Spleen (tissue), 11 donors: ENCODE results near the gene SLC1A5. TPM values are rescaled to one million over a fixed set of nuclear protein-coding genes. Genes with fewer than 3 reads are reported as not detected.
A peak's percentile ranks its signal among the peaks of the same experiment; 100 is the strongest.

ENCODE experiments used
- DNase-seq: peaks from one replicate; pipeline ENCODE4 v3.0.0-alpha.2; 2020
- H3K27ac ChIP-seq, 8 donors: fragments of 200-600 bp; sonication (generic) in 7 of 8; 1 replicate in 4 of 8; 2 replicates in 4 of 8; pipeline versions ENCODE4 v1.5.0 to v1.8.0; 2016 to 2021; ENCODE audit warnings: inconsistent platforms in 4 of 8, mild to moderate bottlenecking in 4 of 8, moderate library complexity in 1 of 8
- H3K27me3 ChIP-seq, 7 donors: fragments of 200-600 bp; sonication (generic) in 6 of 7; replicated peaks in 1 of 7; 1 replicate in 4 of 7; 2 replicates in 3 of 7; pipeline versions ENCODE4 v1.5.0 to v1.8.0; 2016 to 2021; ENCODE audit warnings: inconsistent platforms in 3 of 7, mild to moderate bottlenecking in 1 of 7
- H3K36me3 ChIP-seq, 6 donors: fragments of 200-600 bp; sonication (generic) in 5 of 6; 1 replicate in 4 of 6; 2 replicates in 2 of 6; pipeline versions ENCODE4 v1.5.0 to v1.8.0; 2016 to 2021; ENCODE audit warnings: inconsistent platforms in 2 of 6
- H3K4me1 ChIP-seq, 6 donors: fragments of 200-600 bp; sonication (generic) in 5 of 6; 1 replicate in 3 of 6; 2 replicates in 3 of 6; pipeline versions ENCODE4 v1.5.0 to v1.8.0; 2016 to 2021; ENCODE audit warnings: inconsistent platforms in 3 of 6
- H3K4me3 ChIP-seq, 8 donors: fragments of 200-600 bp; sonication (generic) in 7 of 8; 1 replicate in 4 of 8; 2 replicates in 4 of 8; pipeline versions ENCODE4 v1.5.0 to v1.8.0; 2016 to 2021; ENCODE audit warnings: inconsistent platforms in 4 of 8, mild to moderate bottlenecking in 4 of 8, moderate library complexity in 2 of 8
- H3K9me3 ChIP-seq, 8 donors: fragments of 200-600 bp; sonication (generic) in 7 of 8; 1 replicate in 4 of 8; 2 replicates in 4 of 8; pipeline versions ENCODE4 v1.5.0 to v1.8.0; 2016 to 2021; ENCODE audit warnings: inconsistent platforms in 4 of 8
- POLR2A ChIP-seq, 3 donors: fragments of 450-650 bp; IDR thresholded peaks; one replicate each; pipeline ENCODE4 v1.5.1; 2017; ENCODE audit warnings: antibody characterized with exemption in 3 of 3, mild to moderate bottlenecking in 1 of 3
- POLR2AphosphoS5 ChIP-seq, 3 donors: sonication (generic); formaldehyde crosslinking; IDR thresholded peaks; one replicate each; pipeline ENCODE4 v1.5.1; 2017; ENCODE audit warnings: antibody characterized with exemption in 3 of 3
- WGBS, 5 donors: extraction: QIAGEN DNeasy Blood & Tissue Kit in 3 of 5; methylation state at CpG; one replicate each; pipeline versions ENCODE4 v1.1.5 to v1.1.7; 2013 to 2018; 5-methylcytosine and 5-hydroxymethylcytosine counted together
- intact Hi-C: fragments of 100-400 bp; cut with DNase I; formaldehyde crosslinking; loops from one replicate; pipeline ENCODE4 v1.15.0; 2023; ENCODE audit warnings: low total_unique reads
- polyA plus RNA-seq, 3 donors: library from polyadenylated mRNA; stranded (reverse); fragments of 200-250 nt; gene quantifications; one replicate each; pipeline ENCODE4 v1.2.1, GENCODE V29; 2013
- total RNA-seq, 7 donors: library from RNA; depleted of rRNA in 3 of 7; stranded (reverse); fragments of >200 nt in 3 of 7; fragmentation: NEBNext Ultra II Directional in 4 of 7; extraction: Animal tissue kit (Norgen Biotek cat#: 25700) in 4 of 7; gene quantifications; one replicate each; pipeline versions ENCODE4 v1.1.0 to v1.2.1, GENCODE V29; 2016 to 2021
- TF ChIP-seq, protein P1 (sequence below), 11 experiments: fragments of 200-600 bp in 7 of 11; fragments of 450-650 bp in 4 of 11; sonication (generic) in 4 of 11; IDR thresholded peaks in 8 of 11; conservative IDR thresholded peaks in 3 of 11; 1 replicate in 7 of 11; 2 replicates in 4 of 11; pipeline versions ENCODE4 v1.4.0 to v1.8.0; 2016 to 2021; ENCODE audit warnings: antibody characterized with exemption in 11 of 11, inconsistent platforms in 4 of 11, mild to moderate bottlenecking in 1 of 11
- donor health status: healthy with polysubstance abuse.
- donor health status: DM: no; HTN: no; CAD: no; lungs with moderate emphysema.
- donor health status: DM: no; HTN: no; CAD: no.
- donor health status: Bipolar disorder and iron deficiency.
- donor health status: healthy.
- donor health status: DM: no; HTN: no; CAD: no.
- donor health status: DM: yes; HTN: yes; CAD: no.

Gene SLC1A5
- total and polyA plus RNA-seq, 10 donors = 13.2 to 62.8 (median 48.0) TPM

- no peaks in the 10 kb centered on the region for H3K9me3 ChIP-seq
- TF ChIP-seq, protein P1, sequence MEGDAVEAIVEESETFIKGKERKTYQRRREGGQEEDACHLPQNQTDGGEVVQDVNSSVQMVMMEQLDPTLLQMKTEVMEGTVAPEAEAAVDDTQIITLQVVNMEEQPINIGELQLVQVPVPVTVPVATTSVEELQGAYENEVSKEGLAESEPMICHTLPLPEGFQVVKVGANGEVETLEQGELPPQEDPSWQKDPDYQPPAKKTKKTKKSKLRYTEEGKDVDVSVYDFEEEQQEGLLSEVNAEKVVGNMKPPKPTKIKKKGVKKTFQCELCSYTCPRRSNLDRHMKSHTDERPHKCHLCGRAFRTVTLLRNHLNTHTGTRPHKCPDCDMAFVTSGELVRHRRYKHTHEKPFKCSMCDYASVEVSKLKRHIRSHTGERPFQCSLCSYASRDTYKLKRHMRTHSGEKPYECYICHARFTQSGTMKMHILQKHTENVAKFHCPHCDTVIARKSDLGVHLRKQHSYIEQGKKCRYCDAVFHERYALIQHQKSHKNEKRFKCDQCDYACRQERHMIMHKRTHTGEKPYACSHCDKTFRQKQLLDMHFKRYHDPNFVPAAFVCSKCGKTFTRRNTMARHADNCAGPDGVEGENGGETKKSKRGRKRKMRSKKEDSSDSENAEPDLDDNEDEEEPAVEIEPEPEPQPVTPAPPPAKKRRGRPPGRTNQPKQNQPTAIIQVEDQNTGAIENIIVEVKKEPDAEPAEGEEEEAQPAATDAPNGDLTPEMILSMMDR (IDR thresholded peaks at IDR 0.05 in 8 of 11, conservative IDR thresholded peaks at IDR 0.05 in 3 of 11) = no peak
- no peak for DNase-seq
- intact Hi-C loops = loop anchor here (2.0 kb wide), 1 partner anchor 85 kb away; no protein-coding TSS in a partner anchor
- peak overlapping the region in 6 of 8 donors; percentile 70 to 79 (median 74) for H3K27ac ChIP-seq
- 91 to 95% (median 93%) methylated on average over 70 to 86 of the region's 86 CpGs for WGBS, 5 donors
- peaks cover 0 to 48% (median 10%) of the 10 kb centered on the region in 6 donors for H3K36me3 ChIP-seq
- no peaks in the 10 kb centered on the region for H3K27me3 ChIP-seq
- no peak overlapping the region for H3K4me3 ChIP-seq
- peaks cover 20 to 47% (median 38%) of the 10 kb centered on the region in 6 donors for H3K4me1 ChIP-seq
These were observed 32.4 kb downstream of the SLC1A5 start for GRCh38 chr19:46755853-46756543.

DNA sequence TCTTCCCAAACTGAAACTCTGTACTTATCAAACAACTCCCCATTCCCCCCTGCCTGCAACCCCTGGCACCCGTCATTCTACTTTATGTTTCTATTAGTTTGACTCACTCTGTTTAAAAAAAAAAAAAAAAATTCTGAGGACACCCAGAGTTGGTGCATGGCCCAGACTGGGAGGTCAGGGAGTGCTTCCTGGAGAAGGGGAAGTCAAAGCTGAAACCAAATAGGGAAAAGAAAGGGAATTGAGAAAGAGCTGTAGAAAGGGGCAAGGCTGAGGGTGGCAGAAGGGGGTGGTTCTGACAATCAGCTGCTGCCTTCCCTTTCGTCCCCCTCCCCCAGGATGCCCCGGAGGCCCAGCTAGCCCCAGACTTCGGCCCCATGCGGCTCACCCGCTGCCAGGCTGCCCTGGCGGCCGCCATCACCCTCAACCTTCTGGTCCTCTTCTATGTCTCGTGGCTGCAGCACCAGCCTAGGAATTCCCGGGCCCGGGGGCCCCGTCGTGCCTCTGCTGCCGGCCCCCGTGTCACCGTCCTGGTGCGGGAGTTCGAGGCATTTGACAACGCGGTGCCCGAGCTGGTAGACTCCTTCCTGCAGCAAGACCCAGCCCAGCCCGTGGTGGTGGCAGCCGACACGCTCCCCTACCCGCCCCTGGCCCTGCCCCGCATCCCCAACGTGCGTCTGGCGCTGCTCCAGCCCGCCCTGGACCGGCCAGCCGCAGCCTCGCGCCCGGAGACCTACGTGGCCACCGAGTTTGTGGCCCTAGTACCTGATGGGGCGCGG is 33.1 kb downstream of the SLC1A5 start:
- 71 to 77% (median 75%) methylated on average over 29 to 39 of the region's 39 CpGs for WGBS, 5 donors
- peaks cover 20 to 52% (median 38%) of the 10 kb centered on the region in 6 donors for H3K4me1 ChIP-seq
- peaks cover 0 to 56% (median 10%) of the 10 kb centered on the region in 6 donors for H3K36me3 ChIP-seq
- intact Hi-C loops = no loop called here
- TF ChIP-seq, protein P1 (IDR thresholded peaks at IDR 0.05 in 8 of 11, conservative IDR thresholded peaks at IDR 0.05 in 3 of 11) = peak in 1 of 11 experiments; percentile 6
- TF ChIP-seq POLR2A (IDR thresholded peaks at IDR 0.05) (no peak), POLR2AphosphoS5 (IDR thresholded peaks at IDR 0.05) (peak; percentile 5 to 40 (median 35))
- peak overlapping the region; percentile 4 to 79 (median 74) for H3K27ac ChIP-seq
- DNase-seq = no peak
- no peaks in the 10 kb centered on the region for H3K9me3 ChIP-seq
- H3K27me3 ChIP-seq = no peaks in the 10 kb centered on the region
- H3K4me3 ChIP-seq = peak overlapping the region in 1 of 8 donors; percentile 22

GRCh38 chr19:46753420-46754155 is 34.8 kb downstream of the SLC1A5 start:
- WGBS, 5 donors = 17 to 32% (median 24%) methylated on average over 4 of the region's 4 CpGs
- no peak overlapping the region for H3K27ac ChIP-seq
- no peaks in the 10 kb centered on the region for H3K9me3 ChIP-seq
- peaks cover 0 to 69% (median 12%) of the 10 kb centered on the region in 6 donors for H3K36me3 ChIP-seq
- H3K27me3 ChIP-seq = no peaks in the 10 kb centered on the region
- peak; percentile 88 for DNase-seq
- H3K4me1 ChIP-seq = peaks cover 20 to 65% (median 41%) of the 10 kb centered on the region in 6 donors
- TF ChIP-seq POLR2AphosphoS5 (IDR thresholded peaks at IDR 0.05) = peak in 1 of 3 donors; percentile 59
- TF ChIP-seq, protein P1 (IDR thresholded peaks at IDR 0.05 in 8 of 11, conservative IDR thresholded peaks at IDR 0.05 in 3 of 11) = peak; percentile 25 to 77 (median 58)
- no peak for TF ChIP-seq POLR2A (IDR thresholded peaks at IDR 0.05)
- intact Hi-C loops = no loop called here
- H3K4me3 ChIP-seq = no peak overlapping the region
